Measurements from ENCODE around the gene SNX1.

SNX1 gene

DNA sequence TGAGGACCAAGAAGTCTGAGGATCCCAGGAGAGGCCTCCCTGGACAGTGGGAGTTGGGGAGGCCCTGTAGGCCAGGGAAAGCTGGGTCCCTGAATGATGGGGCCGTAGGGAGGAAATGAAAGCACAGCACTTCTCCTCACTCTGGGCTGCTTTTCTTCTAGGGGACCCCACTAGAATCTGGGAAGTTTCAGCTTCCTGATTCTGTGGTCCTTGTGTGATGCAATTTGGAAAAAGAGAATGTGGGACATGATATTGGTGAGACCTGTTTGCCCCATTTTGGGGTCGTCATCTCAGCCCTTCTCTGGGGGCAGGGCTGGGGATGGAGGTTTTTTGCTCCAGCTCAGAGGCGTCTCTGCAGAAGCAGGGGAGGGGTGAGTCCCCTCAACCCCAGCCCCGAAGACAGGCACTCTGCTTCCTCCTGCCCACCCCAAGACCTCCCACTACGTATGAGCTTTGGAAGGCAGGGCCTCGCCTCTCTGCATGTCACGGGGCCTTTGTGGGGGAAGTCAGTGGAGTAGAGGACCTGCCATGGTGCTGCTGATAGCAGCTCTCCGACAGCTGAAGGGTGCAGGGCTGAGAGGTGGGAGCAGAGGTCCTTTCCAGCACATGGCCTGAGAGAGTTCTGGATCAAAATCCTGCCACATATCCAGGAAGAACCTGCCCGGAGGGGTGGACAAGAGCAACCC lies 54.3 kb downstream of the SNX1 start:
- DNase-seq (ENCODE audit: low read depth) = no peak
- no peak overlapping the region for H3K4me3 ChIP-seq (ENCODE audit: low read length)
- TF ChIP-seq, protein P1, sequence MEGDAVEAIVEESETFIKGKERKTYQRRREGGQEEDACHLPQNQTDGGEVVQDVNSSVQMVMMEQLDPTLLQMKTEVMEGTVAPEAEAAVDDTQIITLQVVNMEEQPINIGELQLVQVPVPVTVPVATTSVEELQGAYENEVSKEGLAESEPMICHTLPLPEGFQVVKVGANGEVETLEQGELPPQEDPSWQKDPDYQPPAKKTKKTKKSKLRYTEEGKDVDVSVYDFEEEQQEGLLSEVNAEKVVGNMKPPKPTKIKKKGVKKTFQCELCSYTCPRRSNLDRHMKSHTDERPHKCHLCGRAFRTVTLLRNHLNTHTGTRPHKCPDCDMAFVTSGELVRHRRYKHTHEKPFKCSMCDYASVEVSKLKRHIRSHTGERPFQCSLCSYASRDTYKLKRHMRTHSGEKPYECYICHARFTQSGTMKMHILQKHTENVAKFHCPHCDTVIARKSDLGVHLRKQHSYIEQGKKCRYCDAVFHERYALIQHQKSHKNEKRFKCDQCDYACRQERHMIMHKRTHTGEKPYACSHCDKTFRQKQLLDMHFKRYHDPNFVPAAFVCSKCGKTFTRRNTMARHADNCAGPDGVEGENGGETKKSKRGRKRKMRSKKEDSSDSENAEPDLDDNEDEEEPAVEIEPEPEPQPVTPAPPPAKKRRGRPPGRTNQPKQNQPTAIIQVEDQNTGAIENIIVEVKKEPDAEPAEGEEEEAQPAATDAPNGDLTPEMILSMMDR (conservative IDR thresholded peaks at IDR 0.05; ENCODE audit: low read length) = no peak

DNA sequence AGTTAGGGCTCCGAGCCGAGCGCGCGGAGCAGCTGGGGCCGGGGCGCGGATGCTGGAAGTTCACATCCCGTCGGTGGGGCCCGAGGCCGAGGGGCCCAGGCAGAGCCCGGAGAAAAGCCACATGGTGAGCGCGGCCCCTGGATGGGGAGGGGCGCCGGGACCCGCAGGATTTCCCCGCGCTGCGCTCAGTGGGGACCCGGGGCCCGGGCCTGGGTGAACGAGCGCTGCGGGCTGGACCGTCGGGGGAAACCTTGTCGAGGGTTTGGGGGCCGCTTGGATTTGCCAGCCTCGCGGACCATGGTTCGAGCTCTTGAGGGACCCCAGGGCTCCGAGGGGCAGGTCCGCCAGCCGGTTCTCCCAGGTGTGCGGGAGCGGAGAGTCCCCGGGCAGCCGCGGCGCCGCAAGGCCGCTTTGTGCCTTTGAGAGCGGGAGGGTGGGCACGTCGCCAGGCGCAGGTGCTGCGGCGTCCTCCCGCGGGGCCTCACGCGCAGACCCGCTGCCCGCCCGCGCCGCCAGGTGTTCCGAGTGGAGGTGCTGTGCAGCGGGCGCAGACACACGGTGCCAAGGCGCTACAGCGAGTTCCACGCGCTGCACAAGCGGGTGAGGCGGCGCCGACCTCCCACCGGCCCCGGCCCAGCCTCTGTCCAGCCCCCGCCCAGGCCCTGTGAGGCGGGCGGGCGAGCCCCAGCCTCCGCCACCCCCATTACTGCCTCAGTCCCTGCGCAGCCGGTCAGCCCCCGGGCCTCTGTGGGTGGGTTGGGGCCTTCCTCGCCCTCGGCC lies 56.1 kb downstream of the SNX1 start, which contains the start of gene SNX22:
SNX22 (plus strand) TSS at position 5 of the 780 bp plus-strand sequence; CDS start at position 50, 45 bp downstream.
- H3K4me3 ChIP-seq (ENCODE audit: low read length) = peak within 1 kb of the TSS; percentile 54
- TF ChIP-seq, protein P1 (conservative IDR thresholded peaks at IDR 0.05; ENCODE audit: low read length) = no peak
- DNase-seq (ENCODE audit: low read depth) = no peak

- no peak for DNase-seq (ENCODE audit: low read depth)
- TF ChIP-seq, protein P1 (conservative IDR thresholded peaks at IDR 0.05; ENCODE audit: low read length) = no peak
- no peak overlapping the region for H3K4me3 ChIP-seq (ENCODE audit: low read length)
Measured at GRCh38 chr15:64152507-64153387, 57.0 kb downstream of the SNX1 start.

GRCh38 chr15:64153480-64154367 lies 57.9 kb downstream of the SNX1 start:
- no peak overlapping the region for H3K4me3 ChIP-seq (ENCODE audit: low read length)
- TF ChIP-seq, protein P1 (conservative IDR thresholded peaks at IDR 0.05; ENCODE audit: low read length) = peak; percentile 94
- peak; percentile 80 for DNase-seq (ENCODE audit: low read depth)

- TF ChIP-seq, protein P1 (conservative IDR thresholded peaks at IDR 0.05; ENCODE audit: low read length) = no peak
- no peak for DNase-seq (ENCODE audit: low read depth)
- no peak overlapping the region for H3K4me3 ChIP-seq (ENCODE audit: low read length)
Measured at GRCh38 chr15:64155802-64156651, 60.2 kb downstream of the SNX1 start.

All from AG10803 (cell line).